Measurements from ENCODE around the gene TMC1. TPM values are rescaled to one million over a fixed set of nuclear protein-coding genes. Genes with fewer than 3 reads are reported as not detected.

TMC1 gene
- total and polyA plus RNA-seq, 2 of the 8 experiments (the other 6 are each of a cell fraction or from before 2014, with no cell fraction given): 0.95 to 0.98 TPM

- FAIRE-seq (no peak), DNase-seq (ENCODE audit: low read depth in 1 of 2, low spot score in 2 of 2) (no peak)
- Histone ChIP-seq H4K20me1 (replicated peaks in 1 of 2; ENCODE audit: control insufficient read depth in 1 of 2, insufficient read depth in 2 of 2, low read length in 2 of 2) (no peaks in the 10 kb centered on the region), H2BK12ac (ENCODE audit: low read depth, low read length) (no peak overlapping the region; the same call in 1 of the 2 replicates), H3K18ac (ENCODE audit: extremely low read depth, low read length) (0 out of 2 replicates have a peak overlapping the region, but pooled peaks have one; percentile 40), H3K79me1 (ENCODE audit: low read depth, low read length) (no peaks in the 10 kb centered on the region), H2BK15ac (ENCODE audit: low read length) (no peak overlapping the region), H3K14ac (ENCODE audit: insufficient read length) (no peak overlapping the region), H3K27ac (ENCODE audit: low read depth, low read length) (no peak overlapping the region), H3K27me3 (replicated peaks in 1 of 4; ENCODE audit: control insufficient read depth in 3 of 4, extremely low read depth in 1 of 4, insufficient read depth in 3 of 4, low read length in 3 of 4) (no peaks in the 10 kb centered on the region), H3K36me3 (ENCODE audit: control insufficient read depth in 2 of 4, insufficient read depth in 4 of 4, low read length in 3 of 4) (no peaks in the 10 kb centered on the region), H2BK5ac (ENCODE audit: low read depth, low read length) (no peak overlapping the region), H3K23me2 (ENCODE audit: low read depth, low read length) (no peaks in the 10 kb centered on the region), H2AFZ (ENCODE audit: low read length) (peak overlapping the region; percentile 76; the same call in 1 of the 2 replicates), H2AK5ac (ENCODE audit: low read depth, low read length) (no peak overlapping the region), H4K8ac (ENCODE audit: extremely low read depth, insufficient read depth, low read length) (no peak overlapping the region), H2BK20ac (ENCODE audit: low read length) (no peak overlapping the region; the same call in 1 of the 2 replicates), H3K9ac (replicated peaks in 1 of 4; ENCODE audit: extremely low read depth in 1 of 4, low read depth in 3 of 4, low read length in 3 of 4) (no peak overlapping the region), H3K4me3 (ENCODE audit: extremely low read depth in 1 of 4, insufficient read depth in 2 of 4, low read depth in 3 of 4, low read length in 4 of 4) (no peak overlapping the region), H3K4ac (replicated peaks; ENCODE audit: insufficient read length, low read depth, low read length) (no peak overlapping the region), H4K91ac (replicated peaks; ENCODE audit: insufficient read length, low read length) (no peak overlapping the region), H3K23ac (ENCODE audit: insufficient read length) (no peak overlapping the region), H3K4me1 (replicated peaks in 1 of 4; ENCODE audit: control insufficient read depth in 3 of 4, insufficient read depth in 4 of 4, low read length in 3 of 4) (no peaks in the 10 kb centered on the region; a peak in 2 of 7 replicates), H3K79me2 (ENCODE audit: control insufficient read depth in 1 of 2, insufficient read depth in 2 of 2, low read length in 2 of 2) (no peaks in the 10 kb centered on the region), H3K4me2 (ENCODE audit: insufficient read depth in 1 of 2, low read depth in 2 of 2, low read length in 2 of 2) (no peak overlapping the region), H3K9me3 (ENCODE audit: insufficient read depth in 2 of 2, low read depth in 1 of 2, low read length in 1 of 2) (no peaks in the 10 kb centered on the region), H2BK120ac (replicated peaks; ENCODE audit: low read depth, low read length) (no peak overlapping the region), H4K5ac (ENCODE audit: insufficient read length, low read depth, low read length) (no peak overlapping the region), H3K56ac (replicated peaks; ENCODE audit: insufficient read length, low read depth, low read length) (no peak overlapping the region)
- 95% methylated on average over 3 of the region's 3 CpGs; no CpG with 5 or more reads in 1 of the 2 experiments for WGBS, 2 experiments (ENCODE audit: extremely low coverage in 1 of 2, insufficient coverage in 1 of 2, insufficient read length in 1 of 2, insufficient replicate concordance in 2 of 2, low coverage in 1 of 2, low lambda C conversion rate in 2 of 2, missing lambda C conversion rate in 1 of 2)
- CTCF ChIA-PET (ENCODE audit: partially characterized antibody): interaction anchor here (1.1 to 1.9 kb wide), 6 partner anchors 12 to 310 kb away, joined by 3 to 13 read pairs (median 4); no protein-coding TSS in a partner anchor
- POLR2A ChIA-PET (ENCODE audit: partially characterized antibody): interaction anchor here (1.9 kb wide), 1 partner anchor 225 kb away, joined by 10 read pairs; the partner anchor contains the start of gene ZFAND5
- TF ChIP-seq CHD2 (IDR thresholded peaks at IDR 0.05; ENCODE audit: low read length) (no peak), POLR2AphosphoS5 (IDR thresholded peaks at IDR 0.05; ENCODE audit: low read depth, low read length) (no peak), POU5F1 (IDR thresholded peaks at IDR 0.05; ENCODE audit: low read depth, low read length) (no peak), FOSL1 (IDR thresholded peaks at IDR 0.05; ENCODE audit: insufficient read depth, low read depth, low read length) (no peak), JUND (IDR thresholded peaks at IDR 0.05; ENCODE audit: low read length) (no peak), RBBP5 (IDR thresholded peaks at IDR 0.05; ENCODE audit: borderline replicate concordance, low read depth, low read length) (no peak), SP2 (IDR thresholded peaks at IDR 0.05; ENCODE audit: low read length) (no peak), SRF (IDR thresholded peaks at IDR 0.05; ENCODE audit: low read depth, low read length) (no peak), TCF12 (IDR thresholded peaks at IDR 0.05; ENCODE audit: low read depth, low read length) (no peak), POLR2A (IDR thresholded peaks at IDR 0.05; ENCODE audit: control extremely low read depth in 1 of 2, low read depth in 2 of 2, low read length in 2 of 2) (no peak), HDAC2 (IDR thresholded peaks at IDR 0.05; ENCODE audit: borderline replicate concordance in 1 of 2, low read depth in 2 of 2, low read length in 2 of 2) (no peak)
Observed at GRCh38 chr9:72590824-72591223, 69.4 kb downstream of the TMC1 start.

All from H1 (cell line).